GM18868 (cell line): ENCODE data around the gene NEK4.

ENCODE experiments used
- ATAC-seq: cut with Tn5 transposase; IDR thresholded peaks from one replicate; pipeline ENCODE4 v1.9.1; 2021; ENCODE audit warnings: mild to moderate bottlenecking, moderate library complexity; ENCODE audit not compliant: unreplicated experiment

Gene NEK4

GRCh38 chr3:52705438-52705687, 65.4 kb downstream of the NEK4 start:
- peak; percentile 31 for ATAC-seq

GRCh38 chr3:52704611-52705437, 65.9 kb downstream of the NEK4 start:
- ATAC-seq: no peak

- ATAC-seq: no peak
Observed at GRCh38 chr3:52703341-52703740, 67.4 kb downstream of the NEK4 start.

DNA sequence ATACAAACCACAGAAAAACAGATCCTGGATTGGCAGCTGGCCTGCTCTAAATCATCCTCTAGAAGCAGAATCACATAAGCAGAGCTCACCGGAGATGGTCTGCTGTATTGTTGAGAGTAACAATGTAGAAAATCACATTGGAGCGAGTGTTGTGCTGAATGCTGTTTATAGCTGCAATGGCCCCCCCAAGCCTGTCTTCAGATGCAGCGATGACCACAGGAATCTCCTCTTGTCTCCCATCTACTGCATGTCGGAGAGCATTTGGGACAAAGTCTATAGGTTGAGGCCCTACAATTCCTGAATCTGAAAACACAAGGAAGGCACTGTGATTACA, 73.1 kb downstream of the NEK4 start:
- no peak for ATAC-seq

DNA sequence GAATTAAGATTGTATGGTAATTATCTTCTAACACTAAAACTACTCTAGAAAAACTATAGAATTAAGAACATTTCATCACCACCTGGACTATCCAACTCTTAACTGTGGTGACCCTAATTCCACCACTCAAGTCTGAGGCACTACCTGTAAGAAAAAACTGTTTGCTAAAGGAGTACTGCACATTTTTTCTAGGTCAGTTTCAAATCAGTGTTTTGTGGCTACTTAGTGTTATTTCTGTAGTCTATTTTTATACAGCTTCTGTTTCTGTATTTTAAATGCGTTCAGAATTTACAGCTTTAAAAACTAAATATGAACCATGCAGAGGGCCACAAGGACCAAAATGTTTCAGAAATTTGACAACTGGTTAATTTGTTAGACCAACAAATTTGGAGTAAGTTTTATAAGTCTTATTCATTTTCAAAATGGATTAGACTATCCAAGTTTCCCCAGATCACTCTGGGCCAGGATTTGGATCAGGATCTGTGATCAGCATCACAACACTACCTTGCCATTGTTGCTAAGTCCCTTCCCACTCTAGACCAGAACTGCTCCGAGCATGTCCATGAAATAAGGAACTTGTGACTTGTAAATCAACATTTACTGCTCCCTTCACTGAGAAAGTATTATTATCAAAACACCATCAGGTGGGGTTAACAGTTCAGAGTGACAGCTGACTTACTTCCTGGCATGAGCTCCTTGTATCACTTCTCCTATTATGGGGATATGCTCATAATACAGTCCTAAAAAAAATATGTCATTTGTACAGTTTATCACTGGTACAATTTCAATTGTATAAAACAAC, 73.7 kb downstream of the NEK4 start:
- ATAC-seq: no peak

DNA sequence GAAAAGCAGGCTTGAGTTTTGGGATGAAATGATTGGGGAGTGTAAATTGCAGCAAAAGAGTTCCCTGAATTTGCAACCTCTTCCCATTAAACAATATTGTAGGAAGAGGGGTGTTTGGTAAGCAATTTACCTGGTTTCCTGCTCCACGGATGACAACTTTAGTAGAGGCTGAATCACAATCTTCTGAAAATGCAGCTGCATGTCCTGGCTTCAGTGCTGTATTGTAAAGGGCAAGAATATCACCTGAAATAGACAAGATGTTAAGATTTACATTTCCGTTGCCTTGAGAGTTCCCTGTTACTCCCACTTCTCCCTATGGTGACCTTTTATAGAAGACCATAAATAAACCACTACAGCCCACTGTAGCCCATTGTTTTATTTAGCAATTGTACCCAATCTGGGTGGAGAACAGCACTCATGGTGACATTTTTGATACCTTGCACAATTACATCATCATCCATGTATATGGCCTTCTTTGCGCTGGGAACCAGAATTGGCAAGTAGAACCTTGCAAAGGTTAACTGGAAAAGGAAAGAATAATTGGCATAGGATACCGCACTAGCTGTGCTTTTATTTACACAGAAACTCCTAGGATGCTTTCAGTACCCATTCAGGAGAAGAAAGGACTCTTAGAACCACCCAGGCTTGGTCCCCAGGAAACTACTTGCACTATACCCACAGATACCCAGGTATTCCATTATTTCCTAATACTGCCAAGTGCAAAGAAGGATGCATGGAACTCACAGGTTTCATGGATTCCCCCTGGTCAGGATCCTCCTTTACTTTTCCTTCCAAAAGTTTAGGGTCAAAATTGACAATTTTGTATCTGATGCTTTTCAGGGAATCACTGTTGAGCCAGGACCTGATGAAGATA, 74.7 kb downstream of the NEK4 start:
- no peak for ATAC-seq

GRCh38 chr3:52694528-52695189, 76.1 kb downstream of the NEK4 start:
- no peak for ATAC-seq

DNA sequence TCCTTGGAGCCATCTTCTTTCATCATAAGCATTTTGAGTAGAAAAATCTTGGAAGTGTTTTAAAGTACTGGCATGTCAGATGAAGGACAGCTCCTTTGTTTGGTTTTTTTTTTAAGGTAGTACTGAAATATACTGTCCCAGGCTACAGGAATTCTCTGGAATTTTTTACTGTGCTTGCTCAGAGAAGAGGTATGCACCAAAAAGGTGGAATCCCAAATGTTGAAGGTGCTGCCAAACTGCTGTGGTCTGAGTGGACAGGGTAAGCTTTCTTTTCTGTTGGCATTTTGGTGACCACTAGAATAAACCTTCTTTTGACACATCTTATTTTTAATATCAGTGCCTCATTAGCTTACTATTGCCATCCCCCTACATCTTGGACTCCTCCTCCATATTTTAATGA, 77.7 kb downstream of the NEK4 start:
- no peak for ATAC-seq

- ATAC-seq: no peak
Observed at GRCh38 chr3:52690560-52690959, 80.2 kb downstream of the NEK4 start.

DNA sequence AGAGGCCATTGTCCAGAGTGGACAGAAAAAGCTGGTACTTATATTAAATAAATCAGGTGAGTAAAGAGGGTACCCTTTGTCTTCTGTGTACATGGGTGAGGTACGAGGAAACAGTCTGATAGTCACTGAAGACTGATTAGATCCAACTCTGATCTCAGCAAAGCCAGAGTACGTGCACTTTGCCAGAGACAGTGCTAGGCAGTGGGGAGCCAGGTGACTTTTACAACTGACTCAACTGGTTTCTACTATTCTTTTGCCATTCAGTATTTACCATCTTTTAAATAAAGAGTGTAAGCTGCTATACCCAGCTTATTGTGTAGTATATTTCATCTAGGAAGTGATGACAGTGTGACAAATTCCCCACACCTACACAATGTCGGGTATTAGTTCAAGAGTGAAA, 81.6 kb downstream of the NEK4 start:
- ATAC-seq: no peak

GRCh38 chr3:52688266-52688665, 82.5 kb downstream of the NEK4 start:
- no peak for ATAC-seq

- peak; percentile 68 for ATAC-seq
Observed at GRCh38 chr3:52685709-52686691, 84.7 kb downstream of the NEK4 start, which contains the start of the genes GNL3 and PBRM1. Gene GNL3 (plus strand): TSS chr3:52686032. CDS start chr3:52686093, 61 bp downstream. Gene PBRM1 (minus strand): TSS chr3:52685913.

DNA sequence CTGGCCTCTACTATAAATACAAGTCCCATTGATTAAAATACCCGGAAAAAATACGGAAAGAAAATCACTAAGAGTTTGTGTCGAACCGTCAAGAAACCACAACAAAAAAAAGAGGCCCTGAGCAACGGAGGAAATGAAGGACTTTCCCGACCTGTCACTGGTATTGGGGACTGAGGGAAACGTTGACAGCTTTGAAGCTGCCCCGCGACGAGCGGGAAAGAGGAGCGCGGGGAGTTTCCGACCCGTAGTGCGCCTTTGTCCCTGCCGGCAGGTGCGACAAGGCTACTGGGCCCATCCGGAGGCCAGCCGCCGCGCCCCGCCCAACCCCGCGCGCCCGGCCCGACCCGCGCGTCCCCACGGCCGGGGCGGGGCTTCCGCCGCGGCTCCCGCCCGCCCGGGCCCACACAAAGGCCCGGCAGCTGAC, 85.4 kb downstream of the NEK4 start:
- peak; percentile 76 for ATAC-seq

GRCh38 chr3:52684184-52684583, 86.6 kb downstream of the NEK4 start:
- no peak for ATAC-seq

GRCh38 chr3:52683611-52684010, 87.1 kb downstream of the NEK4 start:
- no peak for ATAC-seq

- ATAC-seq: no peak
Observed at GRCh38 chr3:52682016-52682415, 88.7 kb downstream of the NEK4 start.

DNA sequence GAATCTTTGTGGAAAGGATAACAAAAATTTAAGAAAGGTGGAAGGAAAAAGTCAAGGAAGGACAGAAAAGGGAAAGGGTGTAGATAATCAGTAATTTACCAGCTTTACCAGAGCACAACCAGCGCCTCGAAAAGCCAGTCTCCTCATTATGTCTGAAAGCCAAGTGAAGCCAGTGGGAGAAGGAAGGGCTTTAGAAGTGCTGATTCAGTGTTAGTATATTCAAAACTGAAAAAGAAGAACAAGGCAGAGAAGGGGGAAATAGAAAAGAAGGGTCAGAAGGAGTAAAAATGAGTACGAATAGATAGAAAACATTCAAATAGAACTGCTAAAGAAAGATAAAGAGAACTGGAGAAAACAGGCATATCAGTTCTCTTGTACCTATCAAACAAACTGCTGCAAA, 89.1 kb downstream of the NEK4 start:
- no peak for ATAC-seq

DNA sequence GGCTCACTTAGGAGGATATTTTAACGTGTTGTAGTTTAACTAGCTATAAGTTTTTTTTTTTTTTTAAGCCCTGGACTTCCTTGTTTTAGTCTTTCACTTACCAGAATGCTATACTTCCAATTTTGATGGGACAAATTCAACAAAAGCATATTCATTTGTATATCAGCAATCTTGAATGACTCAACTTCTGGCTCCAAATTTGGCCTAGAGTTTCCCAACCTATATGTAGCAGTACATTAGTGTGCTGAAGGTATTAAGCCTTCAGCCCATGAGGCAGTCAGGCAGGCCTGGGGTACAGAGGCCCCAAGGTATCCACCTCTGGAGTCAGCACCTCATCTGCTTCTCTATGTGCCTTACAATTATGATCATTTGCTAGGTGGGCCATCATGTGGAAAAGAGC, 90.9 kb downstream of the NEK4 start:
- ATAC-seq: no peak

GRCh38 chr3:52679199-52679538, 91.6 kb downstream of the NEK4 start:
- no peak for ATAC-seq
